ENCODE measurements around the gene GALNT1. TPM values are rescaled to one million over a fixed set of nuclear protein-coding genes. Genes with fewer than 3 reads are reported as not detected.
"Not testable (repeated sequence)": the region's sequence is repeated elsewhere in the genome, so short reads cannot be mapped to it uniquely, and the experiment has no call there.

Gene GALNT1
- 192 and 279 TPM in 2 replicates for total RNA-seq (2014; rRNA removed; shearing (Covaris generic))

DNA sequence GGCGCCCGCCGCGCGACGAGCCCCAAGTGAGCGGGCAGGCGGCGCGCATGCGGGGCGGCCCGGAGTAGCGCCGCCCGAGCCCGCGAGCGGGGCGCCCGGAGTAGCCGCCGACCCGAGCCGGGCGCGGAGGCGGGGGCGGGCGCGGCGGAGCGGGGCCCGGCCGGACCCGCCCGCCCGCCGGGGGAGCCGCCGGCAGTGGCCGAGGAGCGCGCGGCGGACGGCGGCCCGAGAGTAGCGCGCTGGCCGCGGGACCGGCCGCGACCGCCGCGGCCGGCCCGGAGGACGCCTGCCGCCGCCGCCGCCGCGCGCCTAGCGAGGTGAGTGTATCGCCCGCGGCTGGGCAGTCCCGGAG is at the start of gene GALNT1:
TSS of gene GALNT1 (plus strand) at position 195 of the 352 bp plus-strand sequence. CDS start 72,923 bp downstream, outside the sequence.
- in situ Hi-C loops (cut with HindIII; ENCODE audit: low sequenced_read_pairs): no loop called here
- no peak for DNase-seq (ENCODE audit: low spot score)

DNA sequence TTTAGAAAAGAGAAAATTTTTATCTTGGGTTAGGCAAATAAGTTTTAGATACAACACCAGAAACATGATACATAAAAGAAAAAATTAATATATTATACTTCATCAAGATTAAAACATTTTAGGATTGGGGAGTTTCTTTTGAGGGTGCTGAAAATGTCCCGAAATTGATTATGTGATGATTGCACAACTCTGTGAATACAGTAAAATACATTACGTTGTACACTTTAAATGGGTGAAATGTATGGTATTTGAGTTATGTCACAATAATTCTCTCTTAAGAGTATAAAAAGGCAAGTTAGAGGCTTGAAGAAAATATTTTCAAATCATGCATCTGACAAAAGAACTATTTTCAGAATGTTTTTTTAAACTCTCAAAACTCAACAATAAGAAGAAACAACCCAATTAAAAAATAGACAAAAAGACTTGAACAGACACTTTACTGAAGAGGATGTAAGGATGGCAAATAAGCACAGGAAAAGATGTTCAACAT is 47.6 kb upstream of the GALNT1 start:
- no peak for DNase-seq (ENCODE audit: low spot score)
- in situ Hi-C loops (cut with HindIII; ENCODE audit: low sequenced_read_pairs): no loop called here

DNA sequence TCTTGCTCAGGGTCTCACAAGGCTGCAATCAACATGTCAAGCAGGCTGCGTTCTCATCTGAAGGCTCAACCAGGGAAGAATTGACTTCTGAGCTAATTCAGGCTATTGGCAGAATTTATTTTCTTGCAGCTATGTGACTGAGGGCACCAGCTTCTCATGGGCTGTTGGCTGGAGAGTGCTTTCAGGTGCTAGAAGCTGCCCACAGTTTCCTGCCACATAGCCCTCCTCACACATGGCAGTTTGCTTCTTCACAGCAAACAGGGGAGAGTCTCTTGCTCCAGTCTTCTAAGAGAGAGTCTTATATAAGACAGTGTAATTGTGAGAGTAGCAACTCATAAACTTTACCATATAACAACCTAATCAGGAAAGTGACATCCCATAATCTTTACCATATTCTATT is 46.2 kb upstream of the GALNT1 start:
- no peak for DNase-seq (ENCODE audit: low spot score)
- in situ Hi-C loops (cut with HindIII; ENCODE audit: low sequenced_read_pairs): no loop called here

DNA sequence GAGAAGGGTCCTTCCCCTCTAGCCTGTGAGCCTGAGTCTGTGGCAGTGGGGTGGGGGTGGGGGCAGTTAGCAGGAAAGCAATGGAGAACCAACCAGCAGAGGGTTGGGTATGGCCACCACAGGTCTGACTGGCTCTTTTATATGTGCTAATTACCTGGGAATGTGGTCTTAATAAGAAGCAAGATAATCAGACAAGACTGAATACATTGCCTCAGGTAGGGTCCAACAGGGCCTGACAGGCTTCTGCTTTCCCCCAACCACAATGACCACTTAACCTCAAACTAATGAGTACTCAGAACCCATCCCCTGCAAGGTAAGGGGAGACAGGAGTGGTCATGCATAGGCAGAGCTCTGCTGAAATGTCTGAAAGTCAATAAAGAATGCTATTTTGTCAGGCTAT is 39.2 kb upstream of the GALNT1 start:
- no peak for DNase-seq (ENCODE audit: low spot score)
- in situ Hi-C loops (cut with HindIII; ENCODE audit: low sequenced_read_pairs): no loop called here

DNA sequence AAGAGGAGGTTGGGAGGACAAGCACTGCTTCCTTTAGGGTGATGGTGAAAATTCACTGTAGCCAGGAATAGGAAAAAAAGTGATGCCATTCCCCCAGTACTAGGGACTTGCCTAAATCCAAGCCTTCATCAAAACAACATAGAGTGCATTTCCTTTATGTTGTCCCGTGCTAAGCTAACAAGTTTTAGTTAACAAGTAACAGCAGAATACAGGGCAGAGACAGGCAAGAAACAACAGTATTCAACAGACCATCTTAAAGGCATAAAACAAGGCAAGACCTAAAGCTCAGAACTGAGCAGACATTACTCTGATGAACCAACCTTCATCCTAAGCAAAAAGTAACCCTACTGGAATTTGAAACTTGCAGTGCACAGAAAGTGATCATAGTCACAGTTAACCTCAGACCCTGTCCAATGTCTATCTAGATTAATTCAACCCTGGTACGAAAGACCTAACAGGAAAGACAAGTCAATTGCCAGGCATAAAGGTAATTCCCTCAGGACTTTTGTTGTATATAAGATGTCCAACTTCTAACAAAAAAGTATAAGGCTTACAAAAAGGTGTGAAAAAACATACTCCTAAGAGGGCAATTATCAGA is 34.4 kb upstream of the GALNT1 start:
- in situ Hi-C loops (cut with HindIII; ENCODE audit: low sequenced_read_pairs): no loop called here
- no peak for DNase-seq (ENCODE audit: low spot score)

DNA sequence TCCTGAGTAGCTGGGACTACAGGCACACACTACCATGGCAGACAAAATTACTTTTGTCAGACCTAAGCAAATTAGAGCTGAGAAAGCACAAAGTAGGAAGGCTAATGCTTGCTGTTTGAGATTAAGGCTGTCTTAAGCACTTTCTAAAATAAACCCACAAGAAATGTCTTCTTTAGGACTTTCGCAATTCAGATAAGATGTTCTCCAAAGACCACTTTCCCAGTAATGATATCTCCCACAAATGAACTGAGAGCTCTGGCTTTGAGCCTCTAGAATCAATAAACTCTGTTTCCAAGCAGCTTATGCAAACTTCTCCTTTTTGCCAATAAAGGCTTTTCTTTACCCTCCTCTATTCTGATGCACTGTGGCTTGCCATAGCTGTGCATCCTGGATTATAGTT is 32.0 kb upstream of the GALNT1 start:
- no peak for DNase-seq (ENCODE audit: low spot score)
- in situ Hi-C loops (cut with HindIII; ENCODE audit: low sequenced_read_pairs): no loop called here

DNA sequence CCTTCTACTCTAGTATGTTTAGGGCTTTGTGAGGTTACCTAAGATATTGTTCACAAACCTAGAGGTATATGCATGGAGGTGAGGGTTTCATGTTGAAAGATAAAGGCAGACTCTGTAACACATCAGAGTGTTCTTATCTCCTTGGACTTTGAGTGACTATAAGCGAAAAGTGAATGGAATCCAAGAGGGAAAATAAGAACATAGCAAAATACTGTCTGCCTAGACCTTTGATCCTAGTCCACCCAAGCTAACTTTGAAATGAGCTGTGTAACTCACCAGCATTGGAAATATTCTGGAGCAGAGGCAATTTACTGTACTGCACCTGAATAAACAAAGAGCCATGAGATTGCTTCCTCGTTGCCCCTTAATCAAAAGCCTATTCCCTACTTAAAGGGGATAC is 28.2 kb upstream of the GALNT1 start:
- in situ Hi-C loops (cut with HindIII; ENCODE audit: low sequenced_read_pairs): no loop called here
- no peak for DNase-seq (ENCODE audit: low spot score)

DNA sequence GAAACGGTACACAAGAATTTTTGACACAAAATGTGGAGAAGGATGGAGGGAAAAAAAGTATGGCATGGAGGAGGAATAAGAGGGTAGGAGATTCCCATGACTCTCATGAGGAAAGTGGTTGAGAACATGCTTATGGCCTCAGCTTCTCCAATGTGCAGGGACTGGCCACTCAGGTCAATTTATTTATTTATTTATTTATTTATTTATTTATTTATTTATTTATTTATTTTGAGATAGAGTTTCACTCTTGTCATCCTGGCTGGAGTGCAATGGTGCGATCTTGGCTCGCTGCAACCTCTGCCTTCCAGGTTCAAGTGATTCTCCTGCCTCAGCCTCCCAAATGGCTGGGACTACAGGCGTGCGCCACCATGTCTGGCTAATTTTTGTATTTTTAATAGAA is 26.0 kb upstream of the GALNT1 start:
- DNase-seq (ENCODE audit: low spot score); in situ Hi-C loops (cut with HindIII; ENCODE audit: low sequenced_read_pairs): not testable (repeated sequence)

DNA sequence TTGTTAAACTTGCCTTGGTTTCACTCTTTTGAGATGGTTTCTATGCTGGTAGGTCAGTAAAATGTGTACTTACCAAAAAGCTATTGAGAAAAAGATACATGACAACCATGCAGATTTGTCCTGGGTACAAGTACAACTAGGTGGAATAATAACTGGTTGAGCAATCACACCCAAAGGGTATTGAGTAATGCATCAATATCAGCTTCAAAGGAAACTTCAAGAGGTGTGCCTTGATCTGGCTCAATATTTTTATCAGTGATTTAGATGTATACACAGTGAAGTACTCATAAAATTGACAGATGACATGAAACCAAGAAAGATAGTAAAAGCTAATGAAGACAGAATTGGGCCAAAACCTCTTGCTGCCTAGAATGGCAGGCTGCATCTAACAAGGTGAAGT is 21.7 kb upstream of the GALNT1 start:
- in situ Hi-C loops (cut with HindIII; ENCODE audit: low sequenced_read_pairs): no loop called here
- no peak for DNase-seq (ENCODE audit: low spot score)

DNA sequence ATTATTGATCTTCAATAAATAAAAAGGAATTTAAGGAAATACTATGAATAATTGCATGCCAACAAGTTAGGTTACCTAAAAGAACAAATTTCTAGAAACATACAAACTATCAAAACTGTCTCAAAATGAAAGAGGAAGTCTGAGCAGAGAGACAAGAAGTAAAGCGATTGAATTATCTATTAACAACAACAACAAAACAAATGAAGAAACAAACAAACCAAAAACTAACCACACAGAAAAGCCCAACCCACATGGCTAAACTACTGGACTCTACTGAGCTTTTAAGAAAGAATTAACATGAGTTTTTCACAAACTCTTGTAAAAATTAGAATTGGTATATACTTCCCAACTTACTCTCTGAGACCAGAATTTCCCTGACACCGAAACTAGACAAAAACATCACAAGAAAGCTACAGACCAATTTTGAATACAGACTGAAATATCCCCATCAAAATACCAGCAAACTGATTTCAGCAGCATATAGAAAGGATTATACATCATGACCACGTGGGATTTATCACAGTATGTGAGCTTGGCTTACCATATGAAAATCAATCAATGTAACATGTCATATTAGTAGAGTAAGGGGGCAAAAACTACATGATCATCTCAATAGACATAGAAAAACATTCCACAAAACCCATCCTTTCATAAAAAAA is 16.6 kb upstream of the GALNT1 start:
- in situ Hi-C loops (cut with HindIII; ENCODE audit: low sequenced_read_pairs): no loop called here
- no peak for DNase-seq (ENCODE audit: low spot score)

DNA sequence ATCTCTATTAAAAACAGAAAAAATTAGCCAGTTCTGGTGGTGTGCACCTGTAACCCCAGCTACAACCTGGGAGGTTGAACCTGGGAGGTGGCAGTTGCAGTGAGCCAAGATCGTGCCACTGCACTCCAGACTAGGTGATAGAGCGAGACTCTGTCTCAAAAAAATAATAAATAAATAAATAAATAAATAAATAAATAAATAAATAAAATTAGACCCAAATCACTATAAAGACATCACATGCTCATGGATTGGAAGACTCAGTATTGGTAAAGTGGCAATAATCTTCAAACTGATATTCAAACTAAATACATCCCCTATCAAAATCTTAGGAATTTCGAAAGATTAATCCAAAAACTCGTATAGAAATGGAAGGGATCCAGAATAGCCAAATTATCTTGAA is 15.5 kb upstream of the GALNT1 start:
- no peak for DNase-seq (ENCODE audit: low spot score)
- in situ Hi-C loops (cut with HindIII; ENCODE audit: low sequenced_read_pairs): no loop called here

DNA sequence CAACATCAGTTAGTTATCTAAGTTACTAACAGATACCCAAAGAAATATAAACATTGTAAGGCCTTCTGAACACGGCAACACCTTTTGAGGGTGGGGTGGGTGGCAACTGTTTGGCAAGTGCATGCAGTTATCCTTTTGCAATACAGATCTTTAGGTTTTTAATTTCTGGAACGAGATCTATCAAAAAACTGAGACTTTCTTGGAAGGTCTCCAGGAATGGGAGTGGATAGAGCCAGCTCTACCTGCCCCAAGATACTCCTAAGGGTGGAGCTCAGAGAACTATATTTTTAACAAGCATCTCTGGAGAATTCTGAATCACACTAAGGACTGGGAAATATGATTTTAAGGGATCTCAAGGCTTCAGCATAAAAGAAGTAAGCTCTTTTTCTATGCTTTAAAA is 11.4 kb upstream of the GALNT1 start:
- in situ Hi-C loops (cut with HindIII; ENCODE audit: low sequenced_read_pairs): no loop called here

DNA sequence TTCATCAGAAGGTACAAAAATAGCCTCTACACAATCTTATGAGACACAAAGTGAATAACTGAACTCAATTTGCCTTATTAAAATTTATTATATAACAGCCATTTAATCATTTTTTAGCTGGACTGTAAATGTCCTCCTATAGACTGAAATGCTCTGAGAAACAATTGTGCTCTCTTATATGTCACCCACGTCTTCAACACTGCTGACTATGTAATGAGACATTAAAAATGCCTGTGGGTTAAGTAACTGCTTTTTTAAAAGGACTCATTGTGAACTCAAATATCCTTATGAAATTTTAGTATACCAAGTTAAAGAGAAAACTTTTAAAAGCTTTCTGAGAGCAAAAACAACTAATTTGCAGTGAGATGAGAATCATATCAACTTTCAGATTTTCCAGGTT is 10.4 kb upstream of the GALNT1 start:
- no peak for DNase-seq (ENCODE audit: low spot score)
- in situ Hi-C loops (cut with HindIII; ENCODE audit: low sequenced_read_pairs): no loop called here

More for the DNA sequence above, 11.4 kb upstream of the GALNT1 start:
- no peak for DNase-seq (ENCODE audit: low spot score)

DNA sequence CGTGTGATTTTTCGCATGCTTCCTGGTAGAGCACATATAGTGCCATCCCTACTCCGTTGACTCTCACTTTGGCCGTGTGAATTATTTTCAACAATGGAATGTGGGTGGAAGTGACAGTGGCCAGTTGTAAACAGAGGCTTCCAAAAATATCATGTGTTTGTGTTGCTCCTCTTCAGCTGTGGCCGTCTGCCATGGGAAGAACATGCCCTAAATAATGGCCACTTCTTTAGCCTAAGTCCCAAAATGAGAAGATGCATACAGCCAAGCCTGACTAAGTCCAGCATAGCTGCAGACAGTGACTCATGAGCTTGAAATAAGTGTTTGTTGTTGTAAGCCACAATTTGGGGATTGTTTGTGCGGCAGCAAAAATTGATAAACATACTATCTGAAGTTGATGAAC is 8.9 kb upstream of the GALNT1 start:
- in situ Hi-C loops (cut with HindIII; ENCODE audit: low sequenced_read_pairs): no loop called here
- no peak for DNase-seq (ENCODE audit: low spot score)

DNA sequence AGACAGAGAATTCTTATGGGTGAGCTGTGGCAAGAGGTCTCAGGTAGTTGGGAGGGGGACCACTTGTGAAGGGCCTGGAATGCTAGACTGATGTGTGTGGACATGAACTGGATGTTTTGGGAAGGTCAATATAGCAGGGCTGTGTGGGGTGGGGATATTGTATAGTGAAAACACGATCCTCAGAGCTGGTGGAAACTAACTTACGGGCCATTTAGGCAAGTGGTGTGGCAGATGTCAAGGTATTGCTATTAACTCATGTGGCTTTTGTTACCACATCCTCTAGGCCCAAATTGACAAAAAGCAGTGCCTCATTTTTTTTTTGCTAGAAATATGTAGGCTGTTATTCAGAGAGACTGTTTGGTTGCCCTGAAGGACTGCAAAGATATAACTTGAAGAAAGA is 8.0 kb upstream of the GALNT1 start:
- in situ Hi-C loops (cut with HindIII; ENCODE audit: low sequenced_read_pairs): no loop called here
- no peak for DNase-seq (ENCODE audit: low spot score)

DNA sequence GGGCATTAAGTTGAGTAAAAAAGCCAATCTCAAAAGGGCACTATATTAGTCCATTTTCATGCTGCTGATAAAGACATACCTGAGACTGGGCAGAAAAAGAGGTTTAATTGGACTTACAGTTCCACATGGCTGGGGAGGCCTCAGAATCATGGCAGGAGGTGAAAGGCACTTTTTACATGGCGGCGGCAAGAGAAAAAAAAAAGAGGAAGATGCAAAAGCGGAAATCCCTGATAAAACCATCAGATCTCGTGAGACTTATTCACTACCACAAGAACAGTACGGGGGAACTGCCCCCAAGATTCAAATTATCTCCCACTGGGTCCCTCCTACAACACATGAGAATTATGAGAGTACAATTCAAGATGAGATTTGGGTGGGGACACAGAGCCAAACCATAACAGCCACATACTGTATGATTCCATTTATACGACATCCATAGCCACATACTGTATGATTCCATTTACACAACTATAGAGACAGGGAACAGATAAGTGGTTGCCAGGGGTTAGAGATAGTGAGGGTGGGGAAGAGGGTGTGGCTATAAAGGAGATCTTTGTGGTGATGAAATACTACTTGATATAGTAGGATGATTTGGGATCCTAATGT is 5.2 kb upstream of the GALNT1 start:
- in situ Hi-C loops (cut with HindIII; ENCODE audit: low sequenced_read_pairs); DNase-seq (ENCODE audit: low spot score): not testable (repeated sequence)

DNA sequence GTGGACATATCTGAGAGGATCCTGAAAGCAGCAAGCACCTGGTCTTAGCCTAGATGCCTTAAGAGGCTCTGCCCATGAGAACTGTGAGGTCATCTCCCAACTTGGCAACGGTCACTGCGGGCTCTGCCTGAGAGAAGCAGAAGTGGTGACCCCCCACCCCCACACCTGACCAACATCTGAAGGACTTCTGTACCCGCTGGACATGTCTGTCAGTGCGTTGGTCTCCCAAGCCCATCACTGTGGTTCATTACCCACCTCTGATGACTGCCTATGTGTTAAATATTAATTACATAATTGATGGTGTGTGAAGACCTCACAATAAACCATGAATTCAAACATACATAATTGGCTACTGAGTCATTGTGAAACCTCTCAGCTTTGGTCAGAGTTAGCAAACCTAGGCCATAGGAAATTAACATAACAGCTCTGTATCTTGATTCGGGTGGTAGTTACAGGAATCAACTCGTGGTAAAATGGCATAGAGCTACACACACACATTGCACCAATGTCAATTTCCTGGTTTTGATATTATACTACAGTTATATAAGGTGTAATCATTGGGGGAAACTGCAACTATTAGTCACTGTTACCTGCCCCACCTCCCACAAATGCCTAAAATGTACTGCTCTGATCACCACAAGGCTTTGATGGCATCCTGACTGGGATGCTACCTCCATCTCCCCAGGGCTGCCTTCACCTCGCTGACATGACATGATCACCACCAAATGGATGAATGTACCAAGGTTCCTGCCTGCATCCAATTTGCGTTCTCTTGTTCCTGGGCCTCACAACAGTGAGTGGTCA is 4.3 kb upstream of the GALNT1 start:
- in situ Hi-C loops (cut with HindIII; ENCODE audit: low sequenced_read_pairs): no loop called here
- no peak for DNase-seq (ENCODE audit: low spot score)

DNA sequence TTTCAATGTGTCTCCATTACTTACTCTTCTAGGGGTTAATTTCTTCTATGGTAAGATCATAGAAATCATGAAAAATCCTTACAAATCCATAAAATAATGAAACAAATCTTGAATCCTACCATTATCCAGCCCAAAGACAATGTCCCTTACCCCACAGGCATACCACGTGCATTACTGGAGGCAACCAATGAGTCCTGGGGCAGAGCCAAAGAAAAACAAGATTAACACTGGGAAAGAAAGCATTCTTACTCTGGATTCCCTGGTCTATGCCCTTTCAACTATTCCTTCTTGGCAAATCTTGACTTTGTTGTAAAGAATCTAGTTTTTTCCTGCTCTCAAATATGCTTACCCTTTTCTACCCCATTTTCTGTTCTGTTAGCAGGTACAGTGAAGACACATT is 3.1 kb upstream of the GALNT1 start:
- in situ Hi-C loops (cut with HindIII; ENCODE audit: low sequenced_read_pairs): no loop called here
- DNase-seq (ENCODE audit: low spot score): no peak

DNA sequence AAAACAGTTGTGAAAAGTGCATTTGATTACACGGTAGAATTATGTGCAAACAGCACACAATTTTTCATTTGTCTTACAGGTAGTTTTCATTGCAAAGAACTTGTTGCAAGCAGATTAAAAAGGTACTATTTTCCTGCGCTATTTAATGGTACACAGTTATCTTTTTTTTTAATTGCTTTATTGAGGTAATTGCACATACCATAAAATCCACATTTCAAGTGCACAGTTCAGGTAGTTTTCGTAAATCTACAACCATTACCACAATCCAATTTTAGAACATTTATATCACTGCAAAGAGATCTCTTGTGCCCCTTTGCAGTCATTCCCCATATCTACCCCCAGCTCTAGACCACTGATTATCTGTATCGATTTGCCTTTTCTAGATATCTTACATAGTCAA is 2.6 kb upstream of the GALNT1 start:
- in situ Hi-C loops (cut with HindIII; ENCODE audit: low sequenced_read_pairs): no loop called here
- no peak for DNase-seq (ENCODE audit: low spot score)

Data from G401 (cell line).